Progenitor cell of endocrine pancreas (in vitro differentiated cells): ENCODE results near the gene COQ8A. TPM values are rescaled to one million over a fixed set of nuclear protein-coding genes. Genes with fewer than 3 reads are reported as not detected.

ENCODE experiments used
- DNase-seq: peaks from one replicate; pipeline ENCODE4 v3.0.0; 2021; ENCODE audit warnings: low spot score; ENCODE audit not compliant: unreplicated experiment
- H3K27ac Mint-ChIP-seq: 2 replicates; pipeline ENCODE4 v1.8.0; 2021; ENCODE audit warnings: mild to moderate bottlenecking, moderate library complexity, mixed read lengths
- H3K27me3 Mint-ChIP-seq: 2 replicates; pipeline ENCODE4 v1.8.0; 2021; ENCODE audit warnings: mixed read lengths
- H3K36me3 Mint-ChIP-seq: 2 replicates; pipeline ENCODE4 v1.8.0; 2022; ENCODE audit warnings: mixed read lengths; ENCODE audit not compliant: insufficient read depth
- H3K4me1 Mint-ChIP-seq: 2 replicates; pipeline ENCODE4 v1.8.0; 2021; ENCODE audit warnings: low read depth, mixed read lengths
- H3K4me3 Mint-ChIP-seq: 2 replicates; pipeline ENCODE4 v1.8.0; 2021; ENCODE audit warnings: low read depth, mild to moderate bottlenecking, moderate library complexity, mixed read lengths
- H3K9me3 Mint-ChIP-seq: 2 replicates; pipeline ENCODE4 v1.8.0; 2021; ENCODE audit warnings: low read depth, mixed read lengths
- CTCF ChIP-seq: fragments of 200-600 bp; sonication (generic); IDR thresholded peaks from one replicate; pipeline ENCODE4 v1.5.0; 2021; ENCODE audit warnings: antibody characterized with exemption, mild to moderate bottlenecking; ENCODE audit not compliant: unreplicated experiment
- total RNA-seq: library from RNA; stranded (reverse); gene quantifications from 2 replicates; pipeline ENCODE4 v1.2.1, GENCODE V29; 2021

COQ8A gene
- total RNA-seq, 1 donor from 2014 or later, result 31.0 TPM

DNA sequence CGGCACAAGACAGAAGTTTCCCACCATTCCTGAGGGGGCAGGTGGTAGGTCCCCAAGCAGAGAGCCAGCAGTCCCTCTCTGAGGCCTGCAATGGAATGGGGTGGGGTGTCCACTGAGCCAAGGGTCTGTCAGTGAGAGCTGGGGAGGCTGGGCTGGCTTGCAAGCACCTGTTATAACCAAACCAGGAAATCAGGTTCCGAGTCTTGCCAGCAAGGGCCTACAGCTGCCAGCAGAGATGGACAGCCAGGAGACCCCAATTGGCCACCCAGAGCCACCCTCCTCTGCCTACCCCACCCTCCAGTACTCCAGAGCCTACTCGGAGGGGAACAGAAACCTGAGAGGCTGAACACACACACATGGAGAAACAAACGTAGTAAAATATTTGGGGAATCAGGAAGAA lies 37.5 kb upstream of the COQ8A start:
- no peaks in the 10 kb centered on the region for H3K9me3 Mint-ChIP-seq
- no peak overlapping the region for H3K4me3 Mint-ChIP-seq
- H3K27me3 Mint-ChIP-seq, result no peaks in the 10 kb centered on the region
- peaks cover 5% of the 10 kb centered on the region for H3K36me3 Mint-ChIP-seq
- no peak for DNase-seq
- TF ChIP-seq CTCF, result no peak
- H3K27ac Mint-ChIP-seq, result no peak overlapping the region
- no peaks in the 10 kb centered on the region for H3K4me1 Mint-ChIP-seq

GRCh38 chr1:226903819-226904716 lies 36.0 kb upstream of the COQ8A start:
- H3K27me3 Mint-ChIP-seq, result no peaks in the 10 kb centered on the region
- no peaks in the 10 kb centered on the region for H3K4me1 Mint-ChIP-seq
- no peaks in the 10 kb centered on the region for H3K9me3 Mint-ChIP-seq
- no peak overlapping the region for H3K4me3 Mint-ChIP-seq
- no peak overlapping the region for H3K27ac Mint-ChIP-seq
- peaks cover 5% of the 10 kb centered on the region for H3K36me3 Mint-ChIP-seq
- TF ChIP-seq CTCF, result no peak
- no peak for DNase-seq

- DNase-seq, result no peak
- no peaks in the 10 kb centered on the region for H3K9me3 Mint-ChIP-seq
- H3K27me3 Mint-ChIP-seq, result no peaks in the 10 kb centered on the region
- H3K27ac Mint-ChIP-seq, result no peak overlapping the region
- H3K36me3 Mint-ChIP-seq, result peaks cover 3% of the 10 kb centered on the region
- no peak overlapping the region for H3K4me3 Mint-ChIP-seq
- H3K4me1 Mint-ChIP-seq, result no peaks in the 10 kb centered on the region
- TF ChIP-seq CTCF, result no peak
Observed at GRCh38 chr1:226904772-226905171, 35.3 kb upstream of the COQ8A start.

DNA sequence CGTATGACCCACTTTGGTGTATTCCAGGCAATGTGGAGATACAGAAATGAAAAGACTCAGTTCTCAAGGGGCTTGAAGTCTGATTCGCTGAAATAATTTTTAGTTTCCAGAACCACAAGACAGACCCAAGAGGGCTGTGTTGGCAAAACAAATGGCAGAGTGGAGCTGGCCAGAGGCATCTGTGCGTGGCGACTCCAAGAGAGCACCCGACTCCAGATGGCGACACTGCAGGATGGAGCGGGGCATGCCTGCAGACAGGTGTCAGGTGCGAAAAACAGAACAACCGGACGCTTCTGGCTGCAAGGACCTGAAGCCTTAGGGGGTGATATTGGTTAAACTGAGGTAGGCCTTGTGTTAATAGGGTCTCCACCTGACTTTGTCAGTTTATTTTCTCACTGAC lies 31.7 kb upstream of the COQ8A start:
- H3K27ac Mint-ChIP-seq, result no peak overlapping the region
- TF ChIP-seq CTCF, result no peak
- H3K9me3 Mint-ChIP-seq, result no peaks in the 10 kb centered on the region
- DNase-seq, result no peak
- H3K4me1 Mint-ChIP-seq, result no peaks in the 10 kb centered on the region
- no peaks in the 10 kb centered on the region for H3K27me3 Mint-ChIP-seq
- H3K4me3 Mint-ChIP-seq, result no peak overlapping the region
- H3K36me3 Mint-ChIP-seq, result peaks cover 4% of the 10 kb centered on the region

DNA sequence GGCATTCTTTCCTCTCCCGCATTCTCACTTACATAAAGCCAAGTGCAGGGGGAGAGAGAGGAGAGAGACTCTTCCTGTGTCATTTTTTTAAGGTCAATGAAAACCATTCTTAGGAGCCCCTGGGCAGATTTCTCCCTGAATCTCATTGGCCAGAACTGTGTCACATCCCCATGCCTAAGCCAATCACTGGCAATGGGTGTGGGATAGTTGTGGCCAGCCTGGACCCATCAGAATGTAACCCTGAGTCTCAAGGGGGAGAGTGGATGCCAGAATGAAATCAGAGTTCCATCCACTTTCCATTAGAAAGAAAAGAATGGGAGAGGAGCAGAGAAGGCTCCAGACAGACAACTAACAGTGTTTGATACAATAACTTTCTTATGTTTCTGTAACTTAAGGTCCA lies 31.2 kb upstream of the COQ8A start:
- Mint-ChIP-seq H3K4me1 (no peaks in the 10 kb centered on the region), H3K27ac (no peak overlapping the region), H3K4me3 (no peak overlapping the region), H3K27me3 (no peaks in the 10 kb centered on the region), H3K9me3 (no peaks in the 10 kb centered on the region), H3K36me3 (peaks cover 4% of the 10 kb centered on the region)
- TF ChIP-seq CTCF, result no peak
- no peak for DNase-seq
